HEK293 (cell line): ENCODE measurements around the gene CELSR3.

ENCODE experiments used
- CTCF ChIA-PET: fragments of 350-600 bp; formaldehyde crosslinking; extraction: SDS; loops from one replicate; lab custom pipeline; 2021; ENCODE audit warnings: antibody characterized with exemption; lab: Yijun Ruan, JAX
- POLR2A ChIA-PET: fragments of 300-600 bp; formaldehyde crosslinking; extraction: SDS; loops from one replicate; lab custom pipeline; 2020; ENCODE audit warnings: antibody characterized with exemption, inconsistent platforms; lab: Yijun Ruan, JAX
- H3K27ac ChIP-seq: fragments of 200-500 bp; sonication (Bioruptor generic); 2 replicates; pipeline ENCODE4 v1.5.1; 2014; ENCODE audit warnings: low read depth, low read length, control low read depth, inconsistent platforms; ENCODE audit errors: extremely low read depth
- H3K36me3 ChIP-seq, 2 experiments: fragments of 200-500 bp in 1 of 2; sonication (Bioruptor generic) in 1 of 2; 1 replicate in 1 of 2; 2 replicates in 1 of 2; pipeline ENCODE4 v1.5.1; 2014 to 2017; ENCODE audit warnings: inconsistent platforms in 2 of 2, low read length in 2 of 2; ENCODE audit not compliant: control insufficient read depth in 2 of 2, insufficient read depth in 1 of 2
- H3K4me1 ChIP-seq: fragments of 200-500 bp; sonication (Bioruptor generic); 2 replicates; pipeline ENCODE4 v1.5.1; 2014; ENCODE audit warnings: mild to moderate bottlenecking, low read length, inconsistent platforms; ENCODE audit not compliant: control insufficient read depth, insufficient read depth
- H3K4me3 ChIP-seq: 2 replicates; pipeline ENCODE4 v1.5.1; 2011; ENCODE audit warnings: low read depth, mild to moderate bottlenecking, control low read depth, low read length, moderate library complexity
- H3K9me3 ChIP-seq: fragments of 200-500 bp; sonication (Bioruptor generic); 2 replicates; pipeline ENCODE4 v1.5.1; 2014; ENCODE audit warnings: low read depth, low read length, inconsistent platforms; ENCODE audit not compliant: control insufficient read depth, insufficient read depth
- BCL11B ChIP-seq: fragments of 450-650 bp; formaldehyde crosslinking; IDR thresholded peaks from 2 replicates; pipeline ENCODE4 v1.5.1; 2016; ENCODE audit warnings: low read depth, missing biosample characterization, missing genetic modification characterization
- GLI4 ChIP-seq: fragments of 450-650 bp; formaldehyde crosslinking; IDR thresholded peaks from 2 replicates; pipeline ENCODE4 v1.5.1; 2016; ENCODE audit warnings: missing biosample characterization, missing genetic modification characterization
- HOXA7 ChIP-seq: sonication (generic); formaldehyde crosslinking; IDR thresholded peaks from 2 replicates; pipeline ENCODE4 v1.8.1; 2022; ENCODE audit warnings: missing genetic modification reagents, borderline replicate concordance
- SP2 ChIP-seq: fragments of 450-650 bp; formaldehyde crosslinking; IDR thresholded peaks from 2 replicates; pipeline ENCODE4 v1.5.1; 2016; ENCODE audit warnings: missing biosample characterization, missing genetic modification characterization
- ZBTB17 ChIP-seq: fragments of 450-650 bp; formaldehyde crosslinking; IDR thresholded peaks from 2 replicates; pipeline ENCODE4 v1.5.1; 2016; ENCODE audit warnings: missing biosample characterization, missing genetic modification characterization
- ZBTB20 ChIP-seq: fragments of 450-650 bp; formaldehyde crosslinking; IDR thresholded peaks from 2 replicates; pipeline ENCODE4 v1.5.1; 2016; ENCODE audit warnings: missing biosample characterization, missing genetic modification characterization
- ZFP69B ChIP-seq: fragments of 450-650 bp; formaldehyde crosslinking; IDR thresholded peaks from 2 replicates; pipeline ENCODE4 v1.5.1; 2016; ENCODE audit warnings: missing biosample characterization, missing genetic modification characterization
- ZNF19 ChIP-seq: fragments of 450-650 bp; formaldehyde crosslinking; IDR thresholded peaks from 2 replicates; pipeline ENCODE4; 2016; ENCODE audit warnings: missing biosample characterization, missing genetic modification characterization, low read depth
- ZNF24 ChIP-seq: fragments of 450-650 bp; formaldehyde crosslinking; IDR thresholded peaks from 2 replicates; pipeline ENCODE4 v1.5.1; 2016; ENCODE audit warnings: missing biosample characterization, missing genetic modification characterization
- ZNF350 ChIP-seq: fragments of 450-650 bp; formaldehyde crosslinking; IDR thresholded peaks from 2 replicates; pipeline ENCODE4 v1.5.0; 2017; ENCODE audit warnings: missing biosample characterization, mild to moderate bottlenecking, missing genetic modification characterization
- ZNF501 ChIP-seq: fragments of 450-650 bp; formaldehyde crosslinking; IDR thresholded peaks from 2 replicates; pipeline ENCODE4 v1.5.1; 2016; ENCODE audit warnings: missing biosample characterization, missing genetic modification characterization
- ZNF561 ChIP-seq: fragments of 450-650 bp; IDR thresholded peaks from 2 replicates; pipeline ENCODE4 v1.5.1; 2018; ENCODE audit warnings: missing biosample characterization, missing genetic modification characterization, borderline replicate concordance
- ZNF658 ChIP-seq: fragments of 450-650 bp; formaldehyde crosslinking; IDR thresholded peaks from 2 replicates; pipeline ENCODE4; 2016; ENCODE audit warnings: missing biosample characterization, missing genetic modification characterization
- ZSCAN23 ChIP-seq: fragments of 450-650 bp; formaldehyde crosslinking; IDR thresholded peaks from 2 replicates; pipeline ENCODE4 v1.5.1; 2016; ENCODE audit warnings: missing biosample characterization, missing genetic modification characterization
- ZXDB ChIP-seq: fragments of 450-650 bp; formaldehyde crosslinking; IDR thresholded peaks from 2 replicates; pipeline ENCODE4 v1.5.1; 2016; ENCODE audit warnings: missing biosample characterization, missing genetic modification characterization
- TF ChIP-seq, protein P1 (sequence below): fragments of 450-650 bp; formaldehyde crosslinking; IDR thresholded peaks from 2 replicates; pipeline ENCODE4 v1.5.1; 2016; ENCODE audit warnings: missing biosample characterization, missing genetic modification characterization, borderline replicate concordance
- TF ChIP-seq, protein P2 (sequence below): fragments of 450-650 bp; formaldehyde crosslinking; IDR thresholded peaks from 2 replicates; pipeline ENCODE4 v1.5.1; 2017; ENCODE audit warnings: missing biosample characterization, missing genetic modification characterization
- TF ChIP-seq, protein P3 (sequence below): fragments of 450-650 bp; formaldehyde crosslinking; IDR thresholded peaks from 2 replicates; pipeline ENCODE4 v1.5.1; 2016; ENCODE audit warnings: missing biosample characterization, missing genetic modification characterization
- TF ChIP-seq, protein P4 (sequence below): sonication (generic); formaldehyde crosslinking; IDR thresholded peaks from 2 replicates; pipeline ENCODE4 v1.8.1; 2022; ENCODE audit warnings: mild to moderate bottlenecking, moderate library complexity, missing genetic modification reagents
- TF ChIP-seq, protein P5 (sequence below): fragments of 450-650 bp; formaldehyde crosslinking; IDR thresholded peaks from 2 replicates; pipeline ENCODE4 v1.5.1; 2017; ENCODE audit warnings: missing biosample characterization, missing genetic modification characterization
- TF ChIP-seq, protein P6 (sequence below): fragments of 450-650 bp; formaldehyde crosslinking; IDR thresholded peaks from 2 replicates; pipeline ENCODE4 v1.5.1; 2016; ENCODE audit warnings: missing biosample characterization, missing genetic modification characterization

The CELSR3 gene

DNA sequence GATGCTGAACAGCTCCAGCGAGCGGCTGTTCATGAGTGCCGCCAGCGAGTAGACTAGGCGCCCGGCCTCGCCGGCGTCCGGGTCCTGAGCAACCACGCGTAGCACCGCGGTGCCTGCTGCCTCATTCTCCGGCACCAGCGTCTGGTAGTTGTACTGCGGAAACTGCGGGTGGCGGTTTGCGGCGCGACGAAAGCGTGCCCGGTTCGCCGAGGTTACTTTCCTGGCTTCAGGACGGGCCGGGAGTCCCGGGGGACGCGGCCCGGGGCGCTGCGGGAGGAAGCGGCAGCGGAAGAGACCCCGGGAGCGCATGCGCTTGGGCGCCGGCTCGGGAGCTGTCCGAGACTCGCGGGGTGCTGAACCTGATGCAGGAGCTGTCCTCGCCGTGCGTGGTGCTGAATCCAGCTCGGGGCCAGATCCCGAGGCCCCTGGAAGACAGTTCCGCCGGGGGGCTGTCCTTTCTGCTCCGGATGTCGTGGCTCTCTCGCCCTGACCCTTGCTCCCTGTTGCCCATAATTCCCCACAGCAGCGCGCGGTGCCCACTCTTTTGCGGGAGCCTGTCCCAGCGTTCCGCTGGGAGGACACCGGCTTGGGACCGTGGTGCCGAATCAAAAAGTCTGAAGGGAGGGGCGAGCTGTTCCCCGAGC, 1.1 kb downstream of the CELSR3 start:
- POLR2A ChIA-PET = interaction anchor here (3.4 kb wide), 1 partner anchor 26 kb away, joined by 13 read pairs; the partner anchor contains the start of gene SLC26A6
- Histone ChIP-seq H3K4me1 (no peaks in the 10 kb centered on the region), H3K36me3 (no peaks in the 10 kb centered on the region), H3K27ac (no peak overlapping the region), H3K4me3 (peak overlapping the region; percentile 36), H3K9me3 (no peaks in the 10 kb centered on the region)
- CTCF ChIA-PET = interaction anchor here (0.6 to 0.9 kb wide), 3 partner anchors 26 to 330 kb away, joined by 3 to 4 read pairs (median 3); no protein-coding TSS in a partner anchor
- TF ChIP-seq BCL11B (tag by site-specific recombination) (no peak), ZSCAN23 (tag by site-specific recombination) (no peak), ZNF561 (no peak), ZNF24 (tag by site-specific recombination) (no peak), ZNF658 (tag by site-specific recombination) (no peak), ZBTB20 (tag by site-specific recombination) (peak; percentile 39; the same call in 1 of the 2 replicates), ZXDB (tag by site-specific recombination) (peak; percentile 29; the same call in 1 of the 2 replicates), SP2 (tag by site-specific recombination) (no peak), ZNF501 (tag by site-specific recombination) (peak; percentile 74; the same call in 1 of the 2 replicates), HOXA7 (CRISPR knock-in tag) (peak; percentile 89), ZNF350 (tag by site-specific recombination) (no peak), ZFP69B (tag by site-specific recombination) (0 out of 2 replicates have a peak, but pooled peaks have one; percentile 47), ZNF19 (no peak), ZBTB17 (tag by site-specific recombination) (0 out of 2 replicates have a peak, but pooled peaks have one; percentile 20), GLI4 (tag by site-specific recombination) (no peak)
- TF ChIP-seq, protein P1, sequence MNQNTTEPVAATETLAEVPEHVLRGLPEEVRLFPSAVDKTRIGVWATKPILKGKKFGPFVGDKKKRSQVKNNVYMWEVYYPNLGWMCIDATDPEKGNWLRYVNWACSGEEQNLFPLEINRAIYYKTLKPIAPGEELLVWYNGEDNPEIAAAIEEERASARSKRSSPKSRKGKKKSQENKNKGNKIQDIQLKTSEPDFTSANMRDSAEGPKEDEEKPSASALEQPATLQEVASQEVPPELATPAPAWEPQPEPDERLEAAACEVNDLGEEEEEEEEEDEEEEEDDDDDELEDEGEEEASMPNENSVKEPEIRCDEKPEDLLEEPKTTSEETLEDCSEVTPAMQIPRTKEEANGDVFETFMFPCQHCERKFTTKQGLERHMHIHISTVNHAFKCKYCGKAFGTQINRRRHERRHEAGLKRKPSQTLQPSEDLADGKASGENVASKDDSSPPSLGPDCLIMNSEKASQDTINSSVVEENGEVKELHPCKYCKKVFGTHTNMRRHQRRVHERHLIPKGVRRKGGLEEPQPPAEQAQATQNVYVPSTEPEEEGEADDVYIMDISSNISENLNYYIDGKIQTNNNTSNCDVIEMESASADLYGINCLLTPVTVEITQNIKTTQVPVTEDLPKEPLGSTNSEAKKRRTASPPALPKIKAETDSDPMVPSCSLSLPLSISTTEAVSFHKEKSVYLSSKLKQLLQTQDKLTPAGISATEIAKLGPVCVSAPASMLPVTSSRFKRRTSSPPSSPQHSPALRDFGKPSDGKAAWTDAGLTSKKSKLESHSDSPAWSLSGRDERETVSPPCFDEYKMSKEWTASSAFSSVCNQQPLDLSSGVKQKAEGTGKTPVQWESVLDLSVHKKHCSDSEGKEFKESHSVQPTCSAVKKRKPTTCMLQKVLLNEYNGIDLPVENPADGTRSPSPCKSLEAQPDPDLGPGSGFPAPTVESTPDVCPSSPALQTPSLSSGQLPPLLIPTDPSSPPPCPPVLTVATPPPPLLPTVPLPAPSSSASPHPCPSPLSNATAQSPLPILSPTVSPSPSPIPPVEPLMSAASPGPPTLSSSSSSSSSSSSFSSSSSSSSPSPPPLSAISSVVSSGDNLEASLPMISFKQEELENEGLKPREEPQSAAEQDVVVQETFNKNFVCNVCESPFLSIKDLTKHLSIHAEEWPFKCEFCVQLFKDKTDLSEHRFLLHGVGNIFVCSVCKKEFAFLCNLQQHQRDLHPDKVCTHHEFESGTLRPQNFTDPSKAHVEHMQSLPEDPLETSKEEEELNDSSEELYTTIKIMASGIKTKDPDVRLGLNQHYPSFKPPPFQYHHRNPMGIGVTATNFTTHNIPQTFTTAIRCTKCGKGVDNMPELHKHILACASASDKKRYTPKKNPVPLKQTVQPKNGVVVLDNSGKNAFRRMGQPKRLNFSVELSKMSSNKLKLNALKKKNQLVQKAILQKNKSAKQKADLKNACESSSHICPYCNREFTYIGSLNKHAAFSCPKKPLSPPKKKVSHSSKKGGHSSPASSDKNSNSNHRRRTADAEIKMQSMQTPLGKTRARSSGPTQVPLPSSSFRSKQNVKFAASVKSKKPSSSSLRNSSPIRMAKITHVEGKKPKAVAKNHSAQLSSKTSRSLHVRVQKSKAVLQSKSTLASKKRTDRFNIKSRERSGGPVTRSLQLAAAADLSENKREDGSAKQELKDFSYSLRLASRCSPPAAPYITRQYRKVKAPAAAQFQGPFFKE (tag by site-specific recombination) = no peak
- TF ChIP-seq, protein P2, sequence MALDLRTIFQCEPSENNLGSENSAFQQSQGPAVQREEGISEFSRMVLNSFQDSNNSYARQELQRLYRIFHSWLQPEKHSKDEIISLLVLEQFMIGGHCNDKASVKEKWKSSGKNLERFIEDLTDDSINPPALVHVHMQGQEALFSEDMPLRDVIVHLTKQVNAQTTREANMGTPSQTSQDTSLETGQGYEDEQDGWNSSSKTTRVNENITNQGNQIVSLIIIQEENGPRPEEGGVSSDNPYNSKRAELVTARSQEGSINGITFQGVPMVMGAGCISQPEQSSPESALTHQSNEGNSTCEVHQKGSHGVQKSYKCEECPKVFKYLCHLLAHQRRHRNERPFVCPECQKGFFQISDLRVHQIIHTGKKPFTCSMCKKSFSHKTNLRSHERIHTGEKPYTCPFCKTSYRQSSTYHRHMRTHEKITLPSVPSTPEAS (tag by site-specific recombination) = no peak
- TF ChIP-seq, protein P3, sequence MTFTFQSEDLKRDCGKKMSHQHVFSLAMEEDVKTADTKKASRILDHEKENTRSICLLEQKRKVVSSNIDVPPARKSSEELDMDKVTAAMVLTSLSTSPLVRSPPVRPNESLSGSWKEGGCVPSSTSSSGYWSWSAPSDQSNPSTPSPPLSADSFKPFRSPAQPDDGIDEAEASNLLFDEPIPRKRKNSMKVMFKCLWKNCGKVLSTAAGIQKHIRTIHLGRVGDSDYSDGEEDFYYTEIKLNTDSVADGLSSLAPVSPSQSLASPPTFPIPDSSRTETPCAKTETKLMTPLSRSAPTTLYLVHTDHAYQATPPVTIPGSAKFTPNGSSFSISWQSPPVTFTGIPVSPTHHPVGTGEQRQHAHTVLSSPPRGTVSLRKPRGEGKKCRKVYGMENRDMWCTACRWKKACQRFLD (tag by site-specific recombination) = 0 out of 2 replicates have a peak, but pooled peaks have one; percentile 55
- TF ChIP-seq, protein P4, sequence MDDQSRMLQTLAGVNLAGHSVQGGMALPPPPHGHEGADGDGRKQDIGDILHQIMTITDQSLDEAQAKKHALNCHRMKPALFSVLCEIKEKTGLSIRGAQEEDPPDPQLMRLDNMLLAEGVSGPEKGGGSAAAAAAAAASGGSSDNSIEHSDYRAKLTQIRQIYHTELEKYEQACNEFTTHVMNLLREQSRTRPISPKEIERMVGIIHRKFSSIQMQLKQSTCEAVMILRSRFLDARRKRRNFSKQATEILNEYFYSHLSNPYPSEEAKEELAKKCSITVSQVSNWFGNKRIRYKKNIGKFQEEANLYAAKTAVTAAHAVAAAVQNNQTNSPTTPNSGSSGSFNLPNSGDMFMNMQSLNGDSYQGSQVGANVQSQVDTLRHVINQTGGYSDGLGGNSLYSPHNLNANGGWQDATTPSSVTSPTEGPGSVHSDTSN (CRISPR knock-in tag) = peak; percentile 99
- TF ChIP-seq, protein P5, sequence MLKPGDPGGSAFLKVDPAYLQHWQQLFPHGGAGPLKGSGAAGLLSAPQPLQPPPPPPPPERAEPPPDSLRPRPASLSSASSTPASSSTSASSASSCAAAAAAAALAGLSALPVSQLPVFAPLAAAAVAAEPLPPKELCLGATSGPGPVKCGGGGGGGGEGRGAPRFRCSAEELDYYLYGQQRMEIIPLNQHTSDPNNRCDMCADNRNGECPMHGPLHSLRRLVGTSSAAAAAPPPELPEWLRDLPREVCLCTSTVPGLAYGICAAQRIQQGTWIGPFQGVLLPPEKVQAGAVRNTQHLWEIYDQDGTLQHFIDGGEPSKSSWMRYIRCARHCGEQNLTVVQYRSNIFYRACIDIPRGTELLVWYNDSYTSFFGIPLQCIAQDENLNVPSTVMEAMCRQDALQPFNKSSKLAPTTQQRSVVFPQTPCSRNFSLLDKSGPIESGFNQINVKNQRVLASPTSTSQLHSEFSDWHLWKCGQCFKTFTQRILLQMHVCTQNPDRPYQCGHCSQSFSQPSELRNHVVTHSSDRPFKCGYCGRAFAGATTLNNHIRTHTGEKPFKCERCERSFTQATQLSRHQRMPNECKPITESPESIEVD (tag by site-specific recombination) = no peak
- TF ChIP-seq, protein P6, sequence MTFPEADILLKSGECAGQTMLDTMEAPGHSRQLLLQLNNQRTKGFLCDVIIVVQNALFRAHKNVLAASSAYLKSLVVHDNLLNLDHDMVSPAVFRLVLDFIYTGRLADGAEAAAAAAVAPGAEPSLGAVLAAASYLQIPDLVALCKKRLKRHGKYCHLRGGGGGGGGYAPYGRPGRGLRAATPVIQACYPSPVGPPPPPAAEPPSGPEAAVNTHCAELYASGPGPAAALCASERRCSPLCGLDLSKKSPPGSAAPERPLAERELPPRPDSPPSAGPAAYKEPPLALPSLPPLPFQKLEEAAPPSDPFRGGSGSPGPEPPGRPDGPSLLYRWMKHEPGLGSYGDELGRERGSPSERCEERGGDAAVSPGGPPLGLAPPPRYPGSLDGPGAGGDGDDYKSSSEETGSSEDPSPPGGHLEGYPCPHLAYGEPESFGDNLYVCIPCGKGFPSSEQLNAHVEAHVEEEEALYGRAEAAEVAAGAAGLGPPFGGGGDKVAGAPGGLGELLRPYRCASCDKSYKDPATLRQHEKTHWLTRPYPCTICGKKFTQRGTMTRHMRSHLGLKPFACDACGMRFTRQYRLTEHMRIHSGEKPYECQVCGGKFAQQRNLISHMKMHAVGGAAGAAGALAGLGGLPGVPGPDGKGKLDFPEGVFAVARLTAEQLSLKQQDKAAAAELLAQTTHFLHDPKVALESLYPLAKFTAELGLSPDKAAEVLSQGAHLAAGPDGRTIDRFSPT (tag by site-specific recombination) = no peak
